PFSK-1 (cell line): ENCODE results near the gene LRIT2.

Experiments
- POLR2AphosphoS5 ChIP-seq: IDR thresholded peaks from 2 replicates; pipeline ENCODE4 v1.6.1; 2012; ENCODE audit warnings: low read depth, mild to moderate bottlenecking, control low read depth, low read length, moderate library complexity
- REST ChIP-seq, 2 experiments: IDR thresholded peaks; 2 replicates each; pipeline versions ENCODE4 v1.6.1 to v1.8.0; 2011 to 2012; ENCODE audit warnings: low read depth in 2 of 2, low read length in 2 of 2, control low read depth in 1 of 2, inconsistent platforms in 1 of 2, mild to moderate bottlenecking in 1 of 2, moderate library complexity in 1 of 2; ENCODE audit not compliant: insufficient read depth in 1 of 2
- SIN3A ChIP-seq: IDR thresholded peaks from 2 replicates; pipeline ENCODE4 v1.6.1; 2012; ENCODE audit warnings: mild to moderate bottlenecking, low read length, moderate library complexity, borderline replicate concordance; ENCODE audit not compliant: insufficient read depth
- TAF1 ChIP-seq: IDR thresholded peaks from 2 replicates; pipeline ENCODE4 v1.6.1; 2012; ENCODE audit warnings: low read length, control low read depth, borderline replicate concordance; ENCODE audit not compliant: insufficient read depth

GRCh38 chr10:84265418-84265817 is 40.1 kb upstream of the LRIT2 start:
- TF ChIP-seq POLR2AphosphoS5 (no peak), TAF1 (no peak), SIN3A (no peak), REST (IDR thresholded peaks at IDR 0.05; ENCODE audit: insufficient read depth in 1 of 2, low read depth in 2 of 2, low read length in 2 of 2) (no peak)
